ENCODE data around the gene DNTT.
"Not testable (repeated sequence)": the region's sequence is repeated elsewhere in the genome, so short reads cannot be mapped to it uniquely, and the experiment has no call there.

Gene DNTT

GRCh38 chr10:96306516-96306915, 2.3 kb downstream of the DNTT start:
- Histone ChIP-seq H3K9me3 (ENCODE audit: control insufficient read depth, low read length) (no peaks in the 10 kb centered on the region), H3K36me3 (ENCODE audit: control insufficient read depth, insufficient read depth, low read length) (no peaks in the 10 kb centered on the region), H3K4me3 (ENCODE audit: insufficient read depth, low read depth, low read length) (no peak overlapping the region), H3K27me3 (ENCODE audit: control insufficient read depth, insufficient read depth, low read length, poor library complexity, severe bottlenecking) (no peaks in the 10 kb centered on the region), H3K4me1 (ENCODE audit: control insufficient read depth, insufficient read depth, low read length) (peaks cover 17% of the 10 kb centered on the region), H3K27ac (ENCODE audit: insufficient read depth, low read depth, low read length, poor library complexity, severe bottlenecking) (no peak overlapping the region)
- 94 to 97% methylated on average over 8 of the region's 8 CpGs for WGBS, 2 experiments

GRCh38 chr10:96308854-96309253, 4.6 kb downstream of the DNTT start:
- 33 to 34% methylated on average over 4 of the region's 4 CpGs for WGBS, 2 experiments
- H3K4me3 ChIP-seq (ENCODE audit: insufficient read depth, low read depth, low read length); H3K9me3 ChIP-seq (ENCODE audit: control insufficient read depth, low read length); H3K27me3 ChIP-seq (ENCODE audit: control insufficient read depth, insufficient read depth, low read length, poor library complexity, severe bottlenecking); H3K36me3 ChIP-seq (ENCODE audit: control insufficient read depth, insufficient read depth, low read length): not testable (repeated sequence)
- Histone ChIP-seq H3K27ac (ENCODE audit: insufficient read depth, low read depth, low read length, poor library complexity, severe bottlenecking) (peak overlapping the region; percentile 28), H3K4me1 (ENCODE audit: control insufficient read depth, insufficient read depth, low read length) (peaks cover 17% of the 10 kb centered on the region)

GRCh38 chr10:96309628-96310320, 5.5 kb downstream of the DNTT start:
- 11 to 16% methylated on average over 3 of the region's 3 CpGs for WGBS, 2 experiments
- Histone ChIP-seq H3K9me3 (ENCODE audit: control insufficient read depth, low read length) (no peaks in the 10 kb centered on the region), H3K4me1 (ENCODE audit: control insufficient read depth, insufficient read depth, low read length) (peaks cover 17% of the 10 kb centered on the region), H3K27ac (ENCODE audit: insufficient read depth, low read depth, low read length, poor library complexity, severe bottlenecking) (peak overlapping the region; percentile 61), H3K27me3 (ENCODE audit: control insufficient read depth, insufficient read depth, low read length, poor library complexity, severe bottlenecking) (no peaks in the 10 kb centered on the region), H3K4me3 (ENCODE audit: insufficient read depth, low read depth, low read length) (no peak overlapping the region), H3K36me3 (ENCODE audit: control insufficient read depth, insufficient read depth, low read length) (no peaks in the 10 kb centered on the region)

GRCh38 chr10:96310321-96310669, 6.1 kb downstream of the DNTT start:
- no peak overlapping the region for H3K4me3 ChIP-seq (ENCODE audit: insufficient read depth, low read depth, low read length)
- WGBS, 2 experiments: 0 to 2% methylated on average over 1 of the region's 1 CpG
- H3K27me3 ChIP-seq (ENCODE audit: control insufficient read depth, insufficient read depth, low read length, poor library complexity, severe bottlenecking): no peaks in the 10 kb centered on the region
- H3K9me3 ChIP-seq (ENCODE audit: control insufficient read depth, low read length): no peaks in the 10 kb centered on the region
- peaks cover 17% of the 10 kb centered on the region for H3K4me1 ChIP-seq (ENCODE audit: control insufficient read depth, insufficient read depth, low read length)
- no peaks in the 10 kb centered on the region for H3K36me3 ChIP-seq (ENCODE audit: control insufficient read depth, insufficient read depth, low read length)
- H3K27ac ChIP-seq (ENCODE audit: insufficient read depth, low read depth, low read length, poor library complexity, severe bottlenecking): peak overlapping the region; percentile 61

GRCh38 chr10:96311180-96311715, 7.0 kb downstream of the DNTT start:
- Histone ChIP-seq H3K4me3 (ENCODE audit: insufficient read depth, low read depth, low read length) (no peak overlapping the region), H3K9me3 (ENCODE audit: control insufficient read depth, low read length) (no peaks in the 10 kb centered on the region), H3K36me3 (ENCODE audit: control insufficient read depth, insufficient read depth, low read length) (no peaks in the 10 kb centered on the region), H3K27me3 (ENCODE audit: control insufficient read depth, insufficient read depth, low read length, poor library complexity, severe bottlenecking) (no peaks in the 10 kb centered on the region), H3K27ac (ENCODE audit: insufficient read depth, low read depth, low read length, poor library complexity, severe bottlenecking) (no peak overlapping the region), H3K4me1 (ENCODE audit: control insufficient read depth, insufficient read depth, low read length) (peaks cover 17% of the 10 kb centered on the region)
- WGBS, 2 experiments: 85 to 88% methylated on average over 1 of the region's 3 CpGs

GRCh38 chr10:96313344-96313743, 9.1 kb downstream of the DNTT start:
- Histone ChIP-seq H3K9me3 (ENCODE audit: control insufficient read depth, low read length) (no peaks in the 10 kb centered on the region), H3K4me1 (ENCODE audit: control insufficient read depth, insufficient read depth, low read length) (peaks cover 14% of the 10 kb centered on the region), H3K27me3 (ENCODE audit: control insufficient read depth, insufficient read depth, low read length, poor library complexity, severe bottlenecking) (no peaks in the 10 kb centered on the region), H3K4me3 (ENCODE audit: insufficient read depth, low read depth, low read length) (no peak overlapping the region), H3K36me3 (ENCODE audit: control insufficient read depth, insufficient read depth, low read length) (no peaks in the 10 kb centered on the region), H3K27ac (ENCODE audit: insufficient read depth, low read depth, low read length, poor library complexity, severe bottlenecking) (no peak overlapping the region)
- 88 to 94% methylated on average over 2 of the region's 2 CpGs for WGBS, 2 experiments

- H3K27ac ChIP-seq (ENCODE audit: insufficient read depth, low read depth, low read length, poor library complexity, severe bottlenecking): no peak overlapping the region
Measured at GRCh38 chr10:96317067-96317833, 13.0 kb downstream of the DNTT start.

GRCh38 chr10:96319754-96320474, 15.7 kb downstream of the DNTT start:
- no peaks in the 10 kb centered on the region for H3K36me3 ChIP-seq (ENCODE audit: control insufficient read depth, insufficient read depth, low read length)
- no peaks in the 10 kb centered on the region for H3K9me3 ChIP-seq (ENCODE audit: control insufficient read depth, low read length)
- H3K4me3 ChIP-seq (ENCODE audit: insufficient read depth, low read depth, low read length): no peak overlapping the region
- no peaks in the 10 kb centered on the region for H3K27me3 ChIP-seq (ENCODE audit: control insufficient read depth, insufficient read depth, low read length, poor library complexity, severe bottlenecking)
- WGBS, 2 experiments: 83 to 87% methylated on average over 3 of the region's 3 CpGs
- H3K4me1 ChIP-seq (ENCODE audit: control insufficient read depth, insufficient read depth, low read length): peaks cover 5% of the 10 kb centered on the region
- H3K27ac ChIP-seq (ENCODE audit: insufficient read depth, low read depth, low read length, poor library complexity, severe bottlenecking): no peak overlapping the region

More at GRCh38 chr10:96317067-96317833, 13.0 kb downstream of the DNTT start:
- Histone ChIP-seq H3K4me3 (ENCODE audit: insufficient read depth, low read depth, low read length) (no peak overlapping the region), H3K27me3 (ENCODE audit: control insufficient read depth, insufficient read depth, low read length, poor library complexity, severe bottlenecking) (no peaks in the 10 kb centered on the region), H3K9me3 (ENCODE audit: control insufficient read depth, low read length) (no peaks in the 10 kb centered on the region), H3K4me1 (ENCODE audit: control insufficient read depth, insufficient read depth, low read length) (peaks cover 5% of the 10 kb centered on the region), H3K36me3 (ENCODE audit: control insufficient read depth, insufficient read depth, low read length) (no peaks in the 10 kb centered on the region)
- WGBS, 2 experiments: 92% methylated on average over 3 to 4 of the region's 4 CpGs

GRCh38 chr10:96321822-96322221, 17.6 kb downstream of the DNTT start:
- 72 to 85% methylated on average over 5 of the region's 5 CpGs for WGBS, 2 experiments
- H3K27me3 ChIP-seq (ENCODE audit: control insufficient read depth, insufficient read depth, low read length, poor library complexity, severe bottlenecking): no peaks in the 10 kb centered on the region
- no peaks in the 10 kb centered on the region for H3K9me3 ChIP-seq (ENCODE audit: control insufficient read depth, low read length)

GRCh38 chr10:96322275-96322674, 18.0 kb downstream of the DNTT start:
- no peaks in the 10 kb centered on the region for H3K9me3 ChIP-seq (ENCODE audit: control insufficient read depth, low read length)
- H3K4me1 ChIP-seq (ENCODE audit: control insufficient read depth, insufficient read depth, low read length): peaks cover 5% of the 10 kb centered on the region
- H3K27me3 ChIP-seq (ENCODE audit: control insufficient read depth, insufficient read depth, low read length, poor library complexity, severe bottlenecking): no peaks in the 10 kb centered on the region
- no peaks in the 10 kb centered on the region for H3K36me3 ChIP-seq (ENCODE audit: control insufficient read depth, insufficient read depth, low read length)
- WGBS, 2 experiments: 93 to 94% methylated on average over 1 of the region's 1 CpG
- H3K27ac ChIP-seq (ENCODE audit: insufficient read depth, low read depth, low read length, poor library complexity, severe bottlenecking): no peak overlapping the region
- no peak overlapping the region for H3K4me3 ChIP-seq (ENCODE audit: insufficient read depth, low read depth, low read length)

More at GRCh38 chr10:96321822-96322221, 17.6 kb downstream of the DNTT start:
- Histone ChIP-seq H3K27ac (ENCODE audit: insufficient read depth, low read depth, low read length, poor library complexity, severe bottlenecking) (no peak overlapping the region), H3K36me3 (ENCODE audit: control insufficient read depth, insufficient read depth, low read length) (no peaks in the 10 kb centered on the region), H3K4me3 (ENCODE audit: insufficient read depth, low read depth, low read length) (no peak overlapping the region), H3K4me1 (ENCODE audit: control insufficient read depth, insufficient read depth, low read length) (peaks cover 5% of the 10 kb centered on the region)
